Activated naive CD4-positive, alpha-beta T cell treated with anti-CD3 and anti-CD28 coated beads, Interleukin-2, amount 10 ng/mL, durations not matched to agents 7 days and 5 days (primary cell): Measurements from ENCODE around the gene RASSF1.
"Not testable (repeated sequence)": the region's sequence is repeated elsewhere in the genome, so short reads cannot be mapped to it uniquely, and the experiment has no call there.

Experiments
- CTCF ChIA-PET: fragments of 350-600 bp; sonication (Branson Sonifier 250); formaldehyde crosslinking; loops from one replicate; lab custom pipeline; 2021; ENCODE audit warnings: antibody characterized with exemption; lab: Charles Lee
- DNase-seq: peaks from one replicate; pipeline ENCODE4 v3.0.0-alpha.2; 2020
- H3K27ac Mint-ChIP-seq: one replicate; pipeline ENCODE4 v1.8.0; 2021; ENCODE audit warnings: mild to moderate bottlenecking, moderate library complexity, mixed read lengths
- H3K27me3 Mint-ChIP-seq: one replicate; pipeline ENCODE4 v1.8.0; 2021; ENCODE audit warnings: mild to moderate bottlenecking, mixed read lengths
- H3K36me3 Mint-ChIP-seq: one replicate; pipeline ENCODE4 v1.8.0; 2021; ENCODE audit warnings: mixed read lengths
- H3K4me1 Mint-ChIP-seq: one replicate; pipeline ENCODE4 v1.8.0; 2021; ENCODE audit warnings: mixed read lengths
- H3K4me3 Mint-ChIP-seq: one replicate; pipeline ENCODE4 v1.8.0; 2021; ENCODE audit warnings: mild to moderate bottlenecking, moderate library complexity, mixed read lengths
- H3K9me3 Mint-ChIP-seq: one replicate; pipeline ENCODE4 v1.8.0; 2021; ENCODE audit warnings: mixed read lengths

Gene RASSF1

DNA sequence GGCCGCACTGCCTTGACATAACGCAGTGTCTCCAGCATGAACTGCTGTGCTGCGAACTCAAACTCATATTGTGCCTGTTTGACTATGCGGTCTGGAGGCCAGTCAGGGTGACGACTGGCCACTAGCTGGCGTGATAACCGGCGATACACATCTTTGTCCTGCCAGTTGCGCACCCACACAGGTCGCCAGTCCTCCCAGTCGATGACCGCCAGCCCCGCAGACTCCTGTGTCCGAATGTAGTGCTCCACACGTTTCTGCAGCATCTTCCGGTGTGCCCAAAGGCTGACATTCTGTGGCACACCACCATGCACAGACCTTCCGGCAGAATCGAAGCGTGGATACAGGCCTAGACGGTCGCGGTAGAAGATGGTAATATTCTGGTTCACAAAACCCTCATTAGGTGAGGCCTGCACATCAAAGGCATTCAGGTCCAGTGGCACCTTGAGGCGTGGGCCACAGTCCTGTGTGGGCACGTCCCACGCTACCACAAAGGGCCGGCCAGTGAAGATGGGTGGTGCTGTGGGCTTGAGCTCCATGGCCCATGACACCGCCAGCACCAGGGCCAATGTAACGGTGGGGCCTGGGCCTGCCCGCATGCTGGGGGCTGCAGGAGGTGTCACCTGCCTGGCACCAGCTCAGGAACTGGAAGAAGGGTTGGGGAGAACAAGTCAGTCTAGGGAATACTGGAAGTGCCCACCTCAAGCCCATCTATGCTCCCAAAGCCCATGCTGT lies 20.6 kb downstream of the RASSF1 start:
- Mint-ChIP-seq H3K36me3 (peaks cover 6% of the 10 kb centered on the region), H3K27me3 (no peaks in the 10 kb centered on the region), H3K4me3 (peak overlapping the region; percentile 94), H3K27ac (no peak overlapping the region), H3K9me3 (no peaks in the 10 kb centered on the region), H3K4me1 (peaks cover 51% of the 10 kb centered on the region)
- CTCF ChIA-PET = interaction anchor here (1.0 to 1.7 kb wide), 3 partner anchors 8 to 92 kb away, joined by 3 to 5 read pairs (median 4); partner anchors contain the start of gene TUSC2
- DNase-seq = peak; percentile 21

DNA sequence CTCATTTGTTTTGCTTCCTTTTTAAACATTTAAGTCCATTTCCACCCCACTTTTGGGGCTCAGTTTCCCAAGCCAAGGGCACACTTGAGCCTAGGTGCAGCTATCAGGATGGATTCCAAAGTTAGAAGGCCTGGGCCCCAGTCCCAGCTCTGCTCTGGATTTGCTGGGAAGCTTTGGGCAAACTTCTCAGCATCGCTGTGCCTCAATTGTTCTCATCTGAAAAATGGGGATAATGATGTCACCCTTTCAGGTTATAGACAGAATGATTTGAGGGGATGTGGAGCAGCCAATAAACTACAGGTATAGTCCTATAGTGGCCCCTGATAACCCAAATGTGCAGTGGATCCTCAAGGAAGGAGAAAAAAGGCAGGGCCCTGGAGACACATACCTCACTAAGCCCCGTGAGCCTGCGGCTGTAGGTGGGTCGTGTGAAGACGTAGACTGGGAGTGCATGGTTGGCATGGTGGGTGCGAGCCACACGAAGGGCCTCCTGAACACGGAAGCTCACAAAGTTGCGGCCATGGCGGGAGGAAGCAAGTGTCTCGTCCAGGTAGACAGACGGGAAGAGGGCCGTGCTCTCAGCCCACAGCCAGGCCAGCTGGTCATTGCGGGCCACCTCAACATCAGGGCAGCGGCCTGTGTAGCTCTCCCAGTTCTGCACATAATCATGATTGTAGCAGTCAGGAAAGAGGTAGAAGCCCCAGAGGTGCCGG lies 21.3 kb downstream of the RASSF1 start:
- peak; percentile 18 for DNase-seq
- Mint-ChIP-seq H3K27me3 (no peaks in the 10 kb centered on the region), H3K9me3 (no peaks in the 10 kb centered on the region), H3K27ac (no peak overlapping the region), H3K4me1 (peaks cover 45% of the 10 kb centered on the region), H3K36me3 (peaks cover 6% of the 10 kb centered on the region), H3K4me3 (peak overlapping the region; percentile 94)
- CTCF ChIA-PET = interaction anchor here (0.8 to 1.7 kb wide), 4 partner anchors 9 to 73 kb away, joined by 3 to 5 read pairs (median 4); partner anchors contain the start of gene TUSC2

GRCh38 chr3:50318615-50319014 lies 22.0 kb downstream of the RASSF1 start:
- CTCF ChIA-PET = interaction anchor here (0.8 to 1.7 kb wide), 3 partner anchors 10 to 43 kb away, joined by 3 to 5 read pairs (median 3); partner anchors contain the start of gene TUSC2
- no peak overlapping the region for H3K4me3 Mint-ChIP-seq
- no peak overlapping the region for H3K27ac Mint-ChIP-seq

DNA sequence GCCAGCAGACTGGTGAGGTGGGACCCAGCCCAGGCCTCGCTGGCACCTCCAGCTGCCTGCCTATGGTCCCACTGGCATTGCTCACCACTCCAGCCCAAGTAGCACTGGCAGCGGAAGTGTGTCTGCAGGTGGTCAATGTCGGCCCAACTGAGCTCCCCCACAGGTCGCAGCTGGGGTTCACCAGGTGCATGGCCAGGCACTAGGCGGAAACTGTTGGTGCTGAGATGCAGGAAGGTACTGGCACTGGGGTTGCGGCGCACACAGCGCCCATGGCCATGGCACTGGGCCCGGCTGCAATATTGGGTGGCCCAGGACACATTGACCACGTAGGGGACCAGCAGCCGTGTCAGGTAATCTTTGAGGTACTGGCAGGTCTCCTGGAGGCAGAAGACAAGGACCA lies 22.5 kb downstream of the RASSF1 start:
- H3K9me3 Mint-ChIP-seq = no peaks in the 10 kb centered on the region
- peaks cover 6% of the 10 kb centered on the region for H3K36me3 Mint-ChIP-seq
- DNase-seq = no peak
- H3K27ac Mint-ChIP-seq = no peak overlapping the region
- no peaks in the 10 kb centered on the region for H3K27me3 Mint-ChIP-seq
- CTCF ChIA-PET = no interaction called here
- H3K4me1 Mint-ChIP-seq = peaks cover 45% of the 10 kb centered on the region
- H3K4me3 Mint-ChIP-seq = no peak overlapping the region

More at GRCh38 chr3:50318615-50319014, 22.0 kb downstream of the RASSF1 start:
- no peaks in the 10 kb centered on the region for H3K27me3 Mint-ChIP-seq
- peak; percentile 18 for DNase-seq
- no peaks in the 10 kb centered on the region for H3K9me3 Mint-ChIP-seq
- H3K4me1 Mint-ChIP-seq = peaks cover 45% of the 10 kb centered on the region
- H3K36me3 Mint-ChIP-seq = peaks cover 6% of the 10 kb centered on the region

DNA sequence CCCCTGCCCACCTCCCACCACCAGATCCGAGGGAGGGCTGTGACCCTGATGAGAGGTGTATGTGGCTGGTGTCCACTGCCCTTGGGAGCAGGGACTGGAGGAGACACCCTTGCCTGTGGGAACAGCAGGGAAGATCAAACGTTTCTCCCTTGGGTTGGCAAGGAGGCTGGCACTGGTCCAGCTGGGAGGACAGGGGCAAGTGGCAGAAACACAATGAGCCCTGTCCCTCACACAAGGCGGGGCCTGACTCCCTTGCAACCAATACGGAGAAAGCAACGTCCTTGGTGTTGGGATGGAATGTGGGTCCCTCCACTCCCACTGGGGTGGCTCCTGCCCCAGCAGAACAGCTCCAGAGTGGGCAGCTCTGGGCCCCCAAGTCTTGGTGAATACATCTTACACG lies 23.3 kb downstream of the RASSF1 start:
- Mint-ChIP-seq H3K36me3 (peaks cover 6% of the 10 kb centered on the region), H3K4me1 (peaks cover 45% of the 10 kb centered on the region), H3K9me3 (no peaks in the 10 kb centered on the region), H3K27me3 (no peaks in the 10 kb centered on the region), H3K4me3 (no peak overlapping the region), H3K27ac (no peak overlapping the region)
- peak; percentile 18 for DNase-seq
- CTCF ChIA-PET = no interaction called here

- DNase-seq = peak; percentile 68
- H3K4me1 Mint-ChIP-seq = peaks cover 45% of the 10 kb centered on the region
- peak overlapping the region; percentile 22 for H3K4me3 Mint-ChIP-seq
- peaks cover 6% of the 10 kb centered on the region for H3K36me3 Mint-ChIP-seq
- H3K27ac Mint-ChIP-seq = peak overlapping the region; percentile 85
- no peaks in the 10 kb centered on the region for H3K27me3 Mint-ChIP-seq
- H3K9me3 Mint-ChIP-seq = no peaks in the 10 kb centered on the region
- CTCF ChIA-PET = no interaction called here
Observed at GRCh38 chr3:50316657-50317242, 23.9 kb downstream of the RASSF1 start.

GRCh38 chr3:50314816-50315215 lies 25.8 kb downstream of the RASSF1 start:
- Mint-ChIP-seq H3K4me3 (no peak overlapping the region), H3K27ac (no peak overlapping the region), H3K27me3 (no peaks in the 10 kb centered on the region), H3K9me3 (no peaks in the 10 kb centered on the region), H3K4me1 (peaks cover 36% of the 10 kb centered on the region), H3K36me3 (peaks cover 7% of the 10 kb centered on the region)
- CTCF ChIA-PET = interaction anchor here (1.5 to 3.5 kb wide), 3 partner anchors 9 to 15 kb away, joined by 5 to 15 read pairs (median 7); partner anchors contain the start of genes HYAL2, HYAL3 and NAA80
- no peak for DNase-seq

GRCh38 chr3:50314342-50314741 lies 26.3 kb downstream of the RASSF1 start:
- Mint-ChIP-seq H3K9me3 (no peaks in the 10 kb centered on the region), H3K36me3 (peaks cover 10% of the 10 kb centered on the region), H3K27ac (no peak overlapping the region), H3K4me1 (peaks cover 32% of the 10 kb centered on the region), H3K27me3 (no peaks in the 10 kb centered on the region), H3K4me3 (no peak overlapping the region)
- DNase-seq = no peak
- CTCF ChIA-PET = interaction anchor here (0.6 to 3.5 kb wide), 3 partner anchors 9 to 33 kb away, joined by 3 to 15 read pairs (median 5); partner anchors contain the start of gene HYAL2

GRCh38 chr3:50312041-50312440 lies 28.6 kb downstream of the RASSF1 start:
- DNase-seq, H3K27ac Mint-ChIP-seq, H3K9me3 Mint-ChIP-seq, H3K36me3 Mint-ChIP-seq, CTCF ChIA-PET, H3K27me3 Mint-ChIP-seq, H3K4me3 Mint-ChIP-seq: not testable (repeated sequence)
- peaks cover 14% of the 10 kb centered on the region for H3K4me1 Mint-ChIP-seq

- Mint-ChIP-seq H3K4me3 (no peak overlapping the region), H3K4me1 (peaks cover 18% of the 10 kb centered on the region), H3K27me3 (no peaks in the 10 kb centered on the region), H3K9me3 (no peaks in the 10 kb centered on the region), H3K27ac (no peak overlapping the region), H3K36me3 (peaks cover 1% of the 10 kb centered on the region)
- no peak for DNase-seq
- CTCF ChIA-PET = interaction anchor here (2.1 to 3.8 kb wide), 2 partner anchors 10 to 20 kb away, joined by 5 to 13 read pairs; no protein-coding TSS in a partner anchor
Observed at GRCh38 chr3:50304601-50305000, 36.0 kb downstream of the RASSF1 start.

DNA sequence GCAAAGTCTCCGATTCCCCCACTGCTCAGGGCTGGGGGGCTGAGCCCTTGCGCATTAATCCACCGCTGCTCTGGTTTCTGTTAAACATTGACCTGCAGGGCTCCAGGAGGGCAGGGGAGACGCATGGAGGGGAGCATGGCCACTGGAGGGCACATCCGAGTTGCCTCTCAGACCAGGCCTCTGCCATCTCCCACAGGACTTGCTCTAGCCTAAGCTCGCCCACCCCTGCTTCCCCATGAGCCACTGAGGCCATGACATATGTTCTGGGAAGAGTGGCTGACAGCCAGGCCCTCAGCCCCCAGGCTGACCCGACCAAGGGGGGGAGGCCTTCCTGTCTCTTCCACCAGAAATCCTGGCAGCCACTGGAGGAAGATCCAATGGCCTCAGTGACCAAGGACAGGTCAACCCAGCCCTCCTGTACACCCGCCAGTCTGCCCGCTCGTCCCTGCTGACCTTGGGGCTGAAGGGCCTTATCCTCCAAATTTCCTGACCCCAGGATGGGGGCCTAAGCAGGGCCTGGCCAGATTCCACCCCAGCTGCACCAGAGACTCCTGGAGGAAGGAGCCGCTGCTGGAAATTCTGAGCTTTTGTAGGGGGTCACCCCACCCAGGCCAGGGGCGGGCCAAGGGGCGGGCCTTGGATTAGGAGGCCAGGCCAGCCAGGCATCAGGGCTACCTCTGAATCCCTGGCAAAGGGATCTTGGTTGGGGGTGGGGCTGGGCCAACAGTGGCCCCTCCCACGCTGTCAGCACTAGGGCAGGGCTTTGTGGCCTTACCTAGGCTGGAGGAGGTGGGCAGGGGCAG lies 37.4 kb downstream of the RASSF1 start, which contains the start of gene HYAL1:
HYAL1 (minus strand) TSS at position 562 of the 803 bp plus-strand sequence. CDS start 618 bp downstream, outside the sequence.
- DNase-seq = no peak
- H3K27me3 Mint-ChIP-seq = no peaks in the 10 kb centered on the region
- peaks cover 24% of the 10 kb centered on the region for H3K4me1 Mint-ChIP-seq
- no peaks in the 10 kb centered on the region for H3K9me3 Mint-ChIP-seq
- H3K36me3 Mint-ChIP-seq = peaks cover 2% of the 10 kb centered on the region
- CTCF ChIA-PET = interaction anchor here (1.5 to 2.1 kb wide), 2 partner anchors 21 to 24 kb away, joined by 3 to 8 read pairs; no protein-coding TSS in a partner anchor
- H3K4me3 Mint-ChIP-seq = no peak within 1 kb of the TSS
- no peak within 1 kb of the TSS for H3K27ac Mint-ChIP-seq

DNA sequence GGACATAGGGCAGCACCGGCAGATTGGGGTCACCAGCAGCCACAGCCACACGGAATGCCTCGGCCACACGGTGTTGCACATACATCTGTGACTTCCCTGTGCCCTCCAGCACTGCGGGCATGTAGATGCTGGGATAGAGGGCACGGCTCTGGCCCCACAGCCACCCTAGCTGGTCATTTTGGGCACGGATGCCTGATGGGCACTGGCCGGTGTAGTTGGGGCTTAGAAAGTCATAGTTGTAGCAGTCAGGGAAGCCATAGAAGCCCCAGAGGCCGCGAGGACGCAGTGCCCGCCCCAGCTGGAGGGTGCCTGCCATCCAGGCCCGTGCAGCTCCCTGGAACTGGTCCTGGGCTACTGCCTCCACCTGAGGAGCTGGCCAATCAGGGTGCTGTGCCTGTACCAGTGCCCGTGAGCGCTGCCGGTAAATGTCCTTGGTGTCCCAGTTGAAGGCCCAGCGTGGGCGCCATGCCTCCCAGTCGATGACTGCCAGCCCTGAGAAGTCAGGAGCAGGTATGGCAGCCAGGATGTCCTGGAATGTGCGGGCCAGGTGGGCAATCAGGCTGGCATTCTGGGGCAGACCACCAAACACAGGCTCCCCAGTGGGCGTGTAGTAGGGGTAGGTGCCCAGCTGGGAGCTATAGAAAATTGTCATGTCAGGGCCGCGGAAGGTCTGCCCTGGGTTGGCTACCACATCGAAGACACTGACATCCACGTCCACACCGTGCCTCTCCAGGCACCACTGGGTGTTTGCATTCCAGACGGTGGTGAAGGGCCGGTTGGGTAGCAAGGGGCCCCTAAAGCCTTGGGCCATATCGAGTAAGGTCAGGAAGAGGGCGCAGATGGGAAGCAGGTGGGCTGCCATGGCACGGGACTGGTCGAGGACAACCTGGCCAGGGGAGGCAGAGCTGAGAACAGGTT lies 38.3 kb downstream of the RASSF1 start:
- Mint-ChIP-seq H3K9me3 (no peaks in the 10 kb centered on the region), H3K36me3 (peaks cover 2% of the 10 kb centered on the region), H3K27me3 (no peaks in the 10 kb centered on the region), H3K4me3 (no peak overlapping the region), H3K27ac (peak overlapping the region; percentile 42), H3K4me1 (peaks cover 32% of the 10 kb centered on the region)
- DNase-seq = no peak
- CTCF ChIA-PET = interaction anchor here (1.5 to 2.1 kb wide), 2 partner anchors 22 to 25 kb away, joined by 3 to 8 read pairs; no protein-coding TSS in a partner anchor
